Osteoblast (primary cell): ENCODE results near the gene SAXO1. TPM values are rescaled to one million over a fixed set of nuclear protein-coding genes. Genes with fewer than 3 reads are reported as not detected.

Experiments used
- DNase-seq: peaks from one replicate; pipeline ENCODE4 v3.0.0; 2011; ENCODE audit warnings: low spot score, mixed read lengths; ENCODE audit not compliant: insufficient read length; ENCODE audit errors: missing footprints
- H2AFZ ChIP-seq: 2 replicates; pipeline ENCODE4 v1.6.0; 2011; ENCODE audit warnings: mild to moderate bottlenecking, low read length
- H3K27ac ChIP-seq: 2 replicates; pipeline ENCODE4 v1.5.1; 2011; ENCODE audit warnings: mild to moderate bottlenecking, low read depth, low read length, moderate library complexity
- H3K27me3 ChIP-seq: 2 replicates; pipeline ENCODE4 v1.6.0; 2012; ENCODE audit warnings: mild to moderate bottlenecking, control low read depth, inconsistent platforms, low read length, moderate library complexity; ENCODE audit not compliant: insufficient read depth
- H3K36me3 ChIP-seq: 2 replicates; pipeline ENCODE4 v1.5.1; 2011; ENCODE audit warnings: mild to moderate bottlenecking, low read length, control low read depth, moderate library complexity; ENCODE audit not compliant: insufficient read depth
- H3K4me1 ChIP-seq: 2 replicates; pipeline ENCODE4 v1.5.1; 2011; ENCODE audit warnings: mild to moderate bottlenecking, low read length, control low read depth, moderate library complexity; ENCODE audit not compliant: insufficient read depth
- H3K4me2 ChIP-seq: 2 replicates; pipeline ENCODE4 v1.6.0; 2011; ENCODE audit warnings: mild to moderate bottlenecking, low read length; ENCODE audit not compliant: insufficient read depth
- H3K4me3 ChIP-seq: fragments of 200-600 bp; sonication (generic); 3 replicates; pipeline ENCODE4 v1.5.1; 2012; ENCODE audit warnings: mild to moderate bottlenecking, low read length, inconsistent platforms; ENCODE audit not compliant: insufficient read depth
- H3K79me2 ChIP-seq: 2 replicates; pipeline ENCODE4 v1.6.0; 2012; ENCODE audit warnings: mild to moderate bottlenecking, low read length, control low read depth, inconsistent platforms; ENCODE audit not compliant: insufficient read depth
- H3K9me3 ChIP-seq: 2 replicates; pipeline ENCODE4 v1.5.1; 2011; ENCODE audit warnings: low read depth, low read length, control low read depth
- H4K20me1 ChIP-seq: 2 replicates; pipeline ENCODE4 v1.6.0; 2012; ENCODE audit warnings: mild to moderate bottlenecking, low read length, control low read depth; ENCODE audit not compliant: insufficient read depth
- total RNA-seq: library from RNA; depleted of rRNA; stranded (reverse); fragments of >200 nt; gene quantifications from 2 replicates; pipeline ENCODE4 v1.2.3, GENCODE V29; 2012
- TF ChIP-seq, protein P1 (sequence below): IDR thresholded peaks from 2 replicates; pipeline ENCODE4 v1.5.1; 2011; ENCODE audit warnings: mild to moderate bottlenecking, low read depth, low read length, moderate library complexity; ENCODE audit errors: extremely low read depth

The SAXO1 gene
- total RNA-seq, 1 donor = under 0.01 TPM

- Histone ChIP-seq H2AFZ (no peak overlapping the region), H3K4me2 (no peak overlapping the region), H4K20me1 (no peaks in the 10 kb centered on the region), H3K27ac (no peak overlapping the region), H3K27me3 (no peaks in the 10 kb centered on the region), H3K4me3 (no peak overlapping the region), H3K36me3 (peaks cover 64% of the 10 kb centered on the region), H3K4me1 (peaks cover 9% of the 10 kb centered on the region), H3K9me3 (peaks cover 20% of the 10 kb centered on the region), H3K79me2 (no peaks in the 10 kb centered on the region)
- TF ChIP-seq, protein P1, sequence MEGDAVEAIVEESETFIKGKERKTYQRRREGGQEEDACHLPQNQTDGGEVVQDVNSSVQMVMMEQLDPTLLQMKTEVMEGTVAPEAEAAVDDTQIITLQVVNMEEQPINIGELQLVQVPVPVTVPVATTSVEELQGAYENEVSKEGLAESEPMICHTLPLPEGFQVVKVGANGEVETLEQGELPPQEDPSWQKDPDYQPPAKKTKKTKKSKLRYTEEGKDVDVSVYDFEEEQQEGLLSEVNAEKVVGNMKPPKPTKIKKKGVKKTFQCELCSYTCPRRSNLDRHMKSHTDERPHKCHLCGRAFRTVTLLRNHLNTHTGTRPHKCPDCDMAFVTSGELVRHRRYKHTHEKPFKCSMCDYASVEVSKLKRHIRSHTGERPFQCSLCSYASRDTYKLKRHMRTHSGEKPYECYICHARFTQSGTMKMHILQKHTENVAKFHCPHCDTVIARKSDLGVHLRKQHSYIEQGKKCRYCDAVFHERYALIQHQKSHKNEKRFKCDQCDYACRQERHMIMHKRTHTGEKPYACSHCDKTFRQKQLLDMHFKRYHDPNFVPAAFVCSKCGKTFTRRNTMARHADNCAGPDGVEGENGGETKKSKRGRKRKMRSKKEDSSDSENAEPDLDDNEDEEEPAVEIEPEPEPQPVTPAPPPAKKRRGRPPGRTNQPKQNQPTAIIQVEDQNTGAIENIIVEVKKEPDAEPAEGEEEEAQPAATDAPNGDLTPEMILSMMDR = no peak
- DNase-seq = no peak
Measured at GRCh38 chr9:18896531-18897179, 136.4 kb downstream of the SAXO1 start.

GRCh38 chr9:18896004-18896403 lies 137.0 kb downstream of the SAXO1 start:
- H3K9me3 ChIP-seq = peaks cover 20% of the 10 kb centered on the region
- peaks cover 9% of the 10 kb centered on the region for H3K4me1 ChIP-seq
- no peaks in the 10 kb centered on the region for H3K79me2 ChIP-seq
- no peak overlapping the region for H3K4me2 ChIP-seq
- H3K4me3 ChIP-seq = no peak overlapping the region
- no peak overlapping the region for H3K27ac ChIP-seq
- H4K20me1 ChIP-seq = no peaks in the 10 kb centered on the region
- no peak for DNase-seq
- TF ChIP-seq, protein P1 = no peak
- H2AFZ ChIP-seq = no peak overlapping the region
- no peaks in the 10 kb centered on the region for H3K27me3 ChIP-seq
- H3K36me3 ChIP-seq = peaks cover 70% of the 10 kb centered on the region

DNA sequence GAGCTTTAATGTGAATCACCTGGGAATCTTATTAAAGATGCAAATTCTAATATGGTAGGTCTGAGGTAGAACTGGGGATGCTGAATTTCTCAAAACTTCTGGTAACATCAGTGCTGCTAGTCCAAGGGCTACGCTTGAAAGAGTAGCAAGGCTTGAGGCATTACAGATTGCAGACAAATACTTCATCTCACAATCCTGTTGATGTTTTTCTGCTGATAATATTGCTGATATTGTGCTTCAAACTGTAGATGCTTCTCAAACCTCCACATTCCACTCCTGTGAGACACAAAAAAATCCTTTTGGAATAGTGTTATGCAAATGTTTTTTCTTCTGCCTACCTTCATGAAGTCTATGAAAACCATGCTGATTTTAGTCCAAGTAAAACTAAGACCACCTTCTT lies 139.5 kb downstream of the SAXO1 start:
- H3K27ac ChIP-seq = no peak overlapping the region
- DNase-seq = no peak

DNA sequence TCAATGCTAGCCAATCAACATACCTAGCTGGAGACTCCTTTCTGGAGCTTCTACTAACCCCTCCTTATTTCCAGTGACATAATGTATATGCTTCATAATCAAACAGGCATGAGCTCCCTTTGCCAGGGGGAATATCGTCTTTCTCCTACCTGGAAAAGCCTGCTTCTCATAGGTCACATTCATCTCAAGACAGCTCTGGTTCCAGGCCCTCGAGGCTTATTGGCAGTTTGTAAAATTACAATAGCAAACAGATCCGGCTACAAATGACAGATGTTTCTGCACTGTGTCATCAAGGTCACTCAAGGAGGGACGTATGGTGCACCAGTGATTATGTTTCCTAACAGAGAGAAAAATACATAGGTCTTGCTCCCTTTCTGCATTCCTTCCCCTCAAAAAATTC lies 140.0 kb downstream of the SAXO1 start:
- TF ChIP-seq, protein P1 = no peak
- no peak overlapping the region for H3K4me3 ChIP-seq
- no peaks in the 10 kb centered on the region for H3K27me3 ChIP-seq
- H4K20me1 ChIP-seq = no peaks in the 10 kb centered on the region
- no peak overlapping the region for H3K27ac ChIP-seq
- peaks cover 85% of the 10 kb centered on the region for H3K36me3 ChIP-seq
- H3K79me2 ChIP-seq = no peaks in the 10 kb centered on the region
- peaks cover 20% of the 10 kb centered on the region for H3K9me3 ChIP-seq
- no peak overlapping the region for H3K4me2 ChIP-seq
- H3K4me1 ChIP-seq = peaks cover 31% of the 10 kb centered on the region
- DNase-seq = no peak
- H2AFZ ChIP-seq = no peak overlapping the region

More for the DNA sequence above, 139.5 kb downstream of the SAXO1 start:
- peaks cover 27% of the 10 kb centered on the region for H3K4me1 ChIP-seq
- H3K4me2 ChIP-seq = no peak overlapping the region
- no peak overlapping the region for H3K4me3 ChIP-seq
- peaks cover 83% of the 10 kb centered on the region for H3K36me3 ChIP-seq
- H3K27me3 ChIP-seq = no peaks in the 10 kb centered on the region
- H2AFZ ChIP-seq = no peak overlapping the region
- peaks cover 20% of the 10 kb centered on the region for H3K9me3 ChIP-seq
- H3K79me2 ChIP-seq = no peaks in the 10 kb centered on the region
- TF ChIP-seq, protein P1 = no peak
- no peaks in the 10 kb centered on the region for H4K20me1 ChIP-seq
